Measurements from ENCODE around the gene ELMO3.

ELMO3 gene

GRCh38 chr16:67173323-67173722 lies 25.6 kb upstream of the ELMO3 start:
- Mint-ChIP-seq H3K9me3 (no peaks in the 10 kb centered on the region), H3K4me1 (peaks cover 26% of the 10 kb centered on the region), H3K27me3 (peaks cover 39% of the 10 kb centered on the region), H3K27ac (peak overlapping the region; percentile 62), H3K36me3 (no peaks in the 10 kb centered on the region), H3K4me3 (peak overlapping the region; percentile 93)

- H3K27me3 Mint-ChIP-seq = peaks cover 41% of the 10 kb centered on the region
- no peaks in the 10 kb centered on the region for H3K9me3 Mint-ChIP-seq
- peak overlapping the region; percentile 93 for H3K4me3 Mint-ChIP-seq
- peaks cover 29% of the 10 kb centered on the region for H3K4me1 Mint-ChIP-seq
- no peaks in the 10 kb centered on the region for H3K36me3 Mint-ChIP-seq
- no peak overlapping the region for H3K27ac Mint-ChIP-seq
Measured at GRCh38 chr16:67173808-67174705, 24.9 kb upstream of the ELMO3 start.

GRCh38 chr16:67174706-67175231 lies 24.2 kb upstream of the ELMO3 start:
- Mint-ChIP-seq H3K4me3 (no peak overlapping the region), H3K27me3 (peaks cover 39% of the 10 kb centered on the region), H3K4me1 (peaks cover 27% of the 10 kb centered on the region), H3K27ac (no peak overlapping the region), H3K9me3 (no peaks in the 10 kb centered on the region), H3K36me3 (no peaks in the 10 kb centered on the region)

- Mint-ChIP-seq H3K27ac (no peak overlapping the region), H3K36me3 (no peaks in the 10 kb centered on the region), H3K4me3 (no peak overlapping the region), H3K4me1 (peaks cover 23% of the 10 kb centered on the region), H3K27me3 (peaks cover 26% of the 10 kb centered on the region), H3K9me3 (no peaks in the 10 kb centered on the region)
Measured at GRCh38 chr16:67176662-67177061, 22.3 kb upstream of the ELMO3 start.

- Mint-ChIP-seq H3K4me3 (peak overlapping the region; percentile 57), H3K27me3 (peaks cover 22% of the 10 kb centered on the region), H3K36me3 (no peaks in the 10 kb centered on the region), H3K27ac (no peak overlapping the region), H3K4me1 (peaks cover 22% of the 10 kb centered on the region), H3K9me3 (no peaks in the 10 kb centered on the region)
Measured at GRCh38 chr16:67177743-67178699, 20.9 kb upstream of the ELMO3 start.

DNA sequence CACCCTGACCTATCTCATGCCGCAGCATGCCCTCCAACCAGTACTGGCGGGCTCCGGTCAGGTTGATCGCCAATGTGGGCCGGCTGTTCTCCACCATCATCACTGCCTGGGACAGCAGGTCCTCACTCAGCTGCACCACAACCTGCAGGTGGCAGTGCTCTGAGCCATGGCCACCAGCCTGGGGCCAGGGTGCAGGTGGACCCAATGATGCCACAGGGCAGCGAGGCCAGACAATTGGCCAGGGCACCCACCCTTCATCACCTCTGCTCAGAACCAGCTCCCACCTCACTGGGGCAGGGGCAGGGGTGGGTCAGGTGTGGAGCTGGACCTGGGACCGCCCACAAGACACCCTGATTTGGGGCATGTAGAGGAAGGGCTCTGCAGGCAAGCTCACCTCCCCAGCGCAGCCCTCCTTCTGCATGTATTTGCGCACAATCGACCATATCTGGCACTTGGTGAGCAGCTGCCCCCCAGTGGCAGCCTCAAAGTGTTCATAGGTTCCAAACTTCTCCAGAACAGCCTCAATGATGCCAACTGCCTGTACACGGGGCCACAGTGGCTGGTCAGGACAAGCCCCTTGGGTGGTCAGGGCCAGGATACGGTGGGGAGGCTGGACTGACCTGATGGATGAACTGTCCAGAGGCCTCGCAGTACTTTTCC lies 19.4 kb upstream of the ELMO3 start:
- Mint-ChIP-seq H3K4me1 (peaks cover 11% of the 10 kb centered on the region), H3K27me3 (peaks cover 14% of the 10 kb centered on the region), H3K9me3 (no peaks in the 10 kb centered on the region), H3K27ac (no peak overlapping the region), H3K36me3 (no peaks in the 10 kb centered on the region), H3K4me3 (no peak overlapping the region)

- Mint-ChIP-seq H3K4me3 (no peak overlapping the region), H3K4me1 (peaks cover 17% of the 10 kb centered on the region), H3K27ac (no peak overlapping the region)
Measured at GRCh38 chr16:67180166-67180565, 18.8 kb upstream of the ELMO3 start.

GRCh38 chr16:67181346-67181745 lies 17.6 kb upstream of the ELMO3 start:
- Mint-ChIP-seq H3K27me3 (peaks cover 14% of the 10 kb centered on the region), H3K9me3 (no peaks in the 10 kb centered on the region), H3K27ac (no peak overlapping the region), H3K36me3 (no peaks in the 10 kb centered on the region), H3K4me3 (no peak overlapping the region), H3K4me1 (peaks cover 23% of the 10 kb centered on the region)

More at GRCh38 chr16:67180166-67180565, 18.8 kb upstream of the ELMO3 start:
- H3K27me3 Mint-ChIP-seq = peaks cover 14% of the 10 kb centered on the region
- no peaks in the 10 kb centered on the region for H3K9me3 Mint-ChIP-seq
- no peaks in the 10 kb centered on the region for H3K36me3 Mint-ChIP-seq

DNA sequence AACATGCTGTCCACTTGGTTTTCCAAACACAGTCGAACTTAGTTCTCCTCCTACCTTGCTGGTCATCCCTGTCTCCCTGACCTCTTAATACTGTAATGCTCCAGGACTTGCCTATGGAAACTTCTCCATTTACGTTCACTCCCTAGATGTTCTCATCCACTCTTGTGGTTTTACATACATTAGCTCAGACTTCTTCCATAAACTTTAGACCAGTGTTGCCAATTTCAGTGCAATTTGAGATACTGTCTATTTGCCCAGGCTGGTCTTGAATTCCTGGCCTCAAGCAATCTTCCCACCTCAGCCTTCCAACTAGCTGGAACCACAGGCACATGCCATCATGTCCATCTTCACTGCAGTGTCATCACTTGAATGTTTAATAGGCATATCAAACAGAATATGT lies 16.6 kb upstream of the ELMO3 start:
- Mint-ChIP-seq H3K27me3 (peaks cover 11% of the 10 kb centered on the region), H3K4me1 (peaks cover 23% of the 10 kb centered on the region), H3K9me3 (no peaks in the 10 kb centered on the region), H3K4me3 (no peak overlapping the region), H3K36me3 (no peaks in the 10 kb centered on the region), H3K27ac (no peak overlapping the region)

GRCh38 chr16:67183284-67183626 lies 15.7 kb upstream of the ELMO3 start:
- H3K4me1 Mint-ChIP-seq = peaks cover 18% of the 10 kb centered on the region
- H3K27me3 Mint-ChIP-seq = peaks cover 6% of the 10 kb centered on the region
- no peaks in the 10 kb centered on the region for H3K9me3 Mint-ChIP-seq
- no peaks in the 10 kb centered on the region for H3K36me3 Mint-ChIP-seq
- H3K4me3 Mint-ChIP-seq = no peak overlapping the region
- H3K27ac Mint-ChIP-seq = no peak overlapping the region

GRCh38 chr16:67183627-67184452 lies 15.1 kb upstream of the ELMO3 start, which contains the start of gene MATCAP1:
Gene MATCAP1, minus strand, starts transcription at chr16:67183963. Its CDS starts 3,353 bp downstream, at chr16:67180610.
- no peak within 1 kb of the TSS for H3K27ac Mint-ChIP-seq
- no peaks in the 10 kb centered on the region for H3K9me3 Mint-ChIP-seq
- H3K36me3 Mint-ChIP-seq = no peaks in the 10 kb centered on the region
- H3K27me3 Mint-ChIP-seq = peaks cover 4% of the 10 kb centered on the region
- peaks cover 14% of the 10 kb centered on the region for H3K4me1 Mint-ChIP-seq
- no peak within 1 kb of the TSS for H3K4me3 Mint-ChIP-seq

DNA sequence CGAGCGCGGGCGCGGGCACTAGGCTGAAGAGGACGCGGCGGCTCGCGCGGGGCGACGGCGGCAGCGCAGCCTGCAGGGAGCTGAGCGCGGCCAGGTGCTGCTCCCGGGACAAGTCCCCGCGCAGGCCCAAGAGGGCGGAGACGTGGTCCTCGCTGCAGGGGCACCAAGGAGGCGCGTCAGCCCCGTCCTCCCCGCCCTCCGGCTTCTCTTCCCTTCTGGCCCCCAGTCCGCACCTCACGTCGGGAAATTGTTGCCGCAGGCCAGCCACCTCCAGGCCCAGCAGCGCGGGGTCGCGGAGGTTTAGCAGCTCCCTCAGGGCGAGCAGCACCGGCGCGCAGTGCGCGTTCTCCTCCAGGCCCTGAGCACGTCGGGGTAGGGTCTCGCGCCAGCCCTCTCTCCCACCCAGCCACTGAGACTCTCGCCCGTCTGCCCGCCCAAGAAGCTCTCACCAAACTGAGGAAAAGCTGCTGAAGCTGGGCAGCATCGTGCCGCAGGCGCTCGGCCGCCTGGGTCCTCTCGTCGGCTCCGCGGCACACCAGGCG lies 14.4 kb upstream of the ELMO3 start:
- Mint-ChIP-seq H3K9me3 (no peaks in the 10 kb centered on the region), H3K4me3 (no peak overlapping the region), H3K27ac (no peak overlapping the region), H3K36me3 (no peaks in the 10 kb centered on the region), H3K27me3 (no peaks in the 10 kb centered on the region), H3K4me1 (peaks cover 13% of the 10 kb centered on the region)

- H3K9me3 Mint-ChIP-seq = no peaks in the 10 kb centered on the region
- no peak overlapping the region for H3K27ac Mint-ChIP-seq
- no peaks in the 10 kb centered on the region for H3K27me3 Mint-ChIP-seq
- no peaks in the 10 kb centered on the region for H3K36me3 Mint-ChIP-seq
- H3K4me3 Mint-ChIP-seq = no peak overlapping the region
- H3K4me1 Mint-ChIP-seq = peaks cover 13% of the 10 kb centered on the region
Measured at GRCh38 chr16:67184995-67185650, 13.8 kb upstream of the ELMO3 start.

GRCh38 chr16:67185651-67186134 lies 13.2 kb upstream of the ELMO3 start:
- no peaks in the 10 kb centered on the region for H3K9me3 Mint-ChIP-seq
- H3K4me1 Mint-ChIP-seq = peaks cover 13% of the 10 kb centered on the region
- no peak overlapping the region for H3K27ac Mint-ChIP-seq
- no peaks in the 10 kb centered on the region for H3K27me3 Mint-ChIP-seq
- no peak overlapping the region for H3K4me3 Mint-ChIP-seq
- no peaks in the 10 kb centered on the region for H3K36me3 Mint-ChIP-seq
